Measurements from ENCODE around the gene SSBP2. TPM values are rescaled to one million over a fixed set of nuclear protein-coding genes. Genes with fewer than 3 reads are reported as not detected.

SSBP2 gene
- total RNA-seq, 4 donors from 2014 or later = 25.9 to 94.6 (median 41.8) TPM

DNA sequence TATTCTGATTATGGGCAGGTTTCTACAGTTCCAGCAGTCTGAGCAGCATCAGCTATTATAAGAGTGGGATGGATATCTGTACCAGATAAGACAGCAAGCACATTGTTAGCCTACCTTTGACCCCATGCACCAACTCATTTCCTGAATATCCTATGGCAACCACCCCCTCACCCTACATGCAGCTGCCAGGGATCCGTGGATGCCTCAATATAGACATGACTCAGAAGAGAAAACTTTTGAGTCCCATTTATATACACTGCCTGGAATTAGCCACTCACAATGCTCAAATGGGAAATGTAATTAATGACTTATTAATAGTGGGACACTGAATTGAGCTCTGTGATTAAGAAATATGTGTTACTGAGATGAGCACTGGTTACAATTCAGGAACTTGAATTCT, 124.4 kb downstream of the SSBP2 start:
- DNase-seq (ENCODE audit: low spot score) (no peak), ATAC-seq (ENCODE audit: low FRiP score) (no peak)
- TF ChIP-seq, protein P1, sequence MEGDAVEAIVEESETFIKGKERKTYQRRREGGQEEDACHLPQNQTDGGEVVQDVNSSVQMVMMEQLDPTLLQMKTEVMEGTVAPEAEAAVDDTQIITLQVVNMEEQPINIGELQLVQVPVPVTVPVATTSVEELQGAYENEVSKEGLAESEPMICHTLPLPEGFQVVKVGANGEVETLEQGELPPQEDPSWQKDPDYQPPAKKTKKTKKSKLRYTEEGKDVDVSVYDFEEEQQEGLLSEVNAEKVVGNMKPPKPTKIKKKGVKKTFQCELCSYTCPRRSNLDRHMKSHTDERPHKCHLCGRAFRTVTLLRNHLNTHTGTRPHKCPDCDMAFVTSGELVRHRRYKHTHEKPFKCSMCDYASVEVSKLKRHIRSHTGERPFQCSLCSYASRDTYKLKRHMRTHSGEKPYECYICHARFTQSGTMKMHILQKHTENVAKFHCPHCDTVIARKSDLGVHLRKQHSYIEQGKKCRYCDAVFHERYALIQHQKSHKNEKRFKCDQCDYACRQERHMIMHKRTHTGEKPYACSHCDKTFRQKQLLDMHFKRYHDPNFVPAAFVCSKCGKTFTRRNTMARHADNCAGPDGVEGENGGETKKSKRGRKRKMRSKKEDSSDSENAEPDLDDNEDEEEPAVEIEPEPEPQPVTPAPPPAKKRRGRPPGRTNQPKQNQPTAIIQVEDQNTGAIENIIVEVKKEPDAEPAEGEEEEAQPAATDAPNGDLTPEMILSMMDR (IDR thresholded peaks at IDR 0.05) = no peak

DNA sequence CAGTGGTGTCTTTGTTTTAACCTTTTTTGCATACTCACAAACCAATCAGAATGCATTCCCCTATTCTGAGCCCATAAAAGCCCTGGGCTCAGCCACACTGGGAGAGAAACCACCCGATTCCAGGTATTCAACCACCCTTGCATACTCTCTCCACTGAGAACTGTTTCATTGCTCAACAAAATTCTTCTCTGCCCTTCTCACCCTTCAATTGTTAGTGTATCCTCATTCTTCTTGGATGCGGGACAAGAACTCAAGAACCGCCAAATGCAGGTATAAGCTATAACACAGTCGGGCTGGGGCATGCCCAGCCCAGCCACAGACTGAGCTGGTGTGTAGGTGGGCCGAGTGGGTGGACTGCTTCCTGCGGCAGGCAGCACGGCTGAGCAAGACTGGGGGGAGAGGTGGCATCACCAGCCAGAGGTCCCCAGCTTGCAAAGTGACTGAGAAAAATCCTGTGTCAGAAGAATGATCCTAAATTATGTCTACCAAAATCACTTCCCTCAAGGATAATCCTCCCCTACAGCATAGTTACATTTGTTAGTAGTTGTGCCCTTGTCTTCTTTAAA, 141.0 kb downstream of the SSBP2 start:
- ATAC-seq (ENCODE audit: low FRiP score) = no peak
- DNase-seq (ENCODE audit: low spot score) = no peak
- TF ChIP-seq, protein P1 (IDR thresholded peaks at IDR 0.05) = no peak

DNA sequence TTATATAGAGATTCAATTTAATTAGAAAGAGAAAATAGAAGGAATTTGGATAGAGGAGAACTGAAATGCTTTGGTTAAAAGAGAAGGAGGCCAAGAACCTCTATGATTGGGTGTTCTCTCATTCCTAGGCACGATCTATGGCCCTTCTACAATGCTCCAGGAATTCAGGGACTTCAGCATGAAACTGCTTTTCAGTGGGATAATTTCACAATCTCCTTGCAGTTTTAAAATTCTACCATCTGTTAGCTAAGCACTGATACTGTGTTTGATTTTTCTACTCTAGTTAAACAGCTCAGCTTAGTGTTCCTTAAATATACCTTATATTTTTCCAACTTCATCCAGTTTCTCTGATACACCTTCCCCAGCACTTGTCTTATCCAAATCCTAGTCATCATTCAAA, 141.9 kb downstream of the SSBP2 start:
- DNase-seq (ENCODE audit: low spot score) = no peak
- TF ChIP-seq, protein P1 (IDR thresholded peaks at IDR 0.05) = no peak
- no peak for ATAC-seq (ENCODE audit: low FRiP score)

DNA sequence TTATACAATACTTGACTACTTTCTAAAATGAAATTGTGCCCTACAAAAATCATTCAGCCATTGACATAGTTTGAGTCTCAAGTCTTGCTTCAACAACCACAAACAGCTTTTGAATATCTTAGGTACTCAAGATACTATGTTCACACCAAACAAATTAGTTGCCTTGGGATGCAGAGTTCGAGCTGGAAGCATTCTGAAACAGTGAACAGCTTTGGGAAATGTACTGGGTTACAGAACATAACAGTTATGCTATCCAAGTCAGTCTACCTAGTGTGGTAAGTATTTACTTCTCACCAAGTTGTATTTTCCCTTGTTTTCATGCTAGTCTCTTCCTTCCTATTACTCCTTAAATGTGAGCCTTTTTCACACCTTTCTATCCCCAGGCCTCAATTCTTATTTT, 143.2 kb downstream of the SSBP2 start:
- TF ChIP-seq, protein P1 (IDR thresholded peaks at IDR 0.05) = no peak
- ATAC-seq (ENCODE audit: low FRiP score) (no peak), DNase-seq (ENCODE audit: low spot score) (no peak)

DNA sequence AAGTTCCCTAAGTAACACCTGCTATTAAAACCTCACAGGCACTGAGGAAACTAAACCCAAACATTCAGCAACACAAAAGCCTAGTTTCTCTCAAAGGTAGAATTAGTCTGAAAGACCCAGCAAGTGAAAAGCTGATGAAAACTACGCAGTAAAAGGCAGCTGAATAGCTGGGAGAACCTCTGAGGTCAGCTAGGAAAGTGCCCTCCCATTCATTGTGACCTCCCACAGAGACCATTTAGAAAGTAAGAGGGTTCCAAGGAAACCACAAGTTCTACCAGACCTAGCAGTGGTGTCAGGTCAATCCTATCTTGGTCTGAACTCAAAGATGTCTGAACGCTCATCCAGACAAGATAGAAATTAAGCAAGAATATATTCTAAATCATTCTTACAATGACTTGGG, 144.7 kb downstream of the SSBP2 start:
- DNase-seq (ENCODE audit: low spot score) = no peak
- ATAC-seq (ENCODE audit: low FRiP score) = no peak
- TF ChIP-seq, protein P1 (IDR thresholded peaks at IDR 0.05) = no peak

DNA sequence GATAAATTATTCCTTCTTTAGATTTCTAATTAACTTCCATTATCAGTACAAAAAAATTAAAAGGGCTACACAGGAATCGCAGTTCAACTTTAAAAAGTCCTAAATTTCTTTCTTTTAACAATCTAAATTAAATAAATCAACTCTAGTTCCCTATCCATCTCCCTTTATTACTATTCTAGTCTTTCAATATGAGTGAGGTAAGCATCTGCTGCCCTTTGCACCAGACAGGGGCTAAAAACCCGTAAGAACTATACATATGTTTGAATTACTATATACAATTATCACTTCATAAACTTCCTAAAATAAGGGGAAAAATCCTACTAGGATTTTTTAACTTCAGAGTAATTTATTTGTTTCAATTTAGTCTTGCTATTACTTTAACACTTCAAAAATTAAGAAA, 145.6 kb downstream of the SSBP2 start:
- no peak for DNase-seq (ENCODE audit: low spot score)
- TF ChIP-seq, protein P1 (IDR thresholded peaks at IDR 0.05) = no peak
- no peak for ATAC-seq (ENCODE audit: low FRiP score)

DNA sequence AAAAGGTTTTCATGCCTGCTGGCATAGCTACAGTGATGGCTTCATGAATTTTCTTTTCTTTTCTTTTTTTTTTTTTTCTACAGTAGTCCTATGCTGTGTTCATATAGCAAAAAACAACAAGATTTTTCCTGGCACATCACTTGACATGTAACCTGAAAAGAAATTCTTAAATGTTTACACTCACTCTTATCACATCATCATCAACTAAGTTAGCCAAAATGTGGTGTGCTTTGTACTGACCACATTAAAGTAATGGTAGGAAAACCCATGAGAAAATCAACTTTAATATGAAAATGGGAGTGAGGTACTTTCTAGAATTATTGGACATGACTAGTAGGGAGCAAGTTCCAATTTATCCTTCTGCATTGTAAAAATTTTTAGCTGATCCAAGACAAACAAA, 146.7 kb downstream of the SSBP2 start:
- ATAC-seq (ENCODE audit: low FRiP score) (no peak), DNase-seq (ENCODE audit: low spot score) (no peak)
- TF ChIP-seq, protein P1 (IDR thresholded peaks at IDR 0.05) = no peak
